BJ (cell line): ENCODE results near the gene LCOR. TPM values are rescaled to one million over a fixed set of nuclear protein-coding genes. Genes with fewer than 3 reads are reported as not detected.

Source experiments
- CTCF ChIA-PET: fragments of 350-600 bp; formaldehyde crosslinking; extraction: SDS; loops from one replicate; lab custom pipeline; 2021; ENCODE audit warnings: antibody characterized with exemption, inconsistent platforms; lab: Yijun Ruan, JAX
- POLR2A ChIA-PET: fragments of 300-600 bp; sonication (Branson Sonifier 250); formaldehyde crosslinking; extraction: SDS; loops from one replicate; lab custom pipeline; 2021; ENCODE audit warnings: antibody characterized with exemption; lab: Charles Lee
- DNase-seq: peaks from one replicate; pipeline ENCODE4 v3.0.0-alpha.2; 2011; ENCODE audit warnings: low read depth
- H3K27me3 ChIP-seq: 2 replicates; pipeline ENCODE4 v1.6.0; 2011; ENCODE audit warnings: low read length; ENCODE audit not compliant: control insufficient read depth, insufficient read depth
- H3K36me3 ChIP-seq: 2 replicates; pipeline ENCODE4 v1.5.1; 2011; ENCODE audit warnings: low read length; ENCODE audit not compliant: control insufficient read depth, insufficient read depth
- H3K4me3 ChIP-seq: 2 replicates; pipeline ENCODE4 v1.5.1; 2011; ENCODE audit warnings: low read depth, mild to moderate bottlenecking, control low read depth, low read length
- CTCF ChIP-seq: IDR thresholded peaks from 2 replicates; pipeline ENCODE4 v1.5.1; 2011; ENCODE audit warnings: low read depth, mild to moderate bottlenecking, control low read depth, inconsistent platforms, low read length, moderate library complexity; ENCODE audit not compliant: insufficient read depth
- polyA plus RNA-seq: library from polyadenylated mRNA; depleted of rRNA; stranded (reverse); fragments of >200 nt; gene quantifications from 2 replicates; pipeline ENCODE4 v1.2.3, GENCODE V29; 2011

Gene LCOR
- polyA plus RNA-seq, 1 experiment, result 4.9 TPM

GRCh38 chr10:97016728-97017473 is 184.8 kb downstream of the LCOR start:
- Histone ChIP-seq H3K27me3 (peaks cover 10% of the 10 kb centered on the region), H3K36me3 (no peaks in the 10 kb centered on the region), H3K4me3 (no peak overlapping the region)
- CTCF ChIA-PET, result interaction anchor here (0.7 to 1.5 kb wide), 4 partner anchors 8 to 180 kb away, joined by 3 to 4 read pairs (median 3); no protein-coding TSS in a partner anchor
- no peak for DNase-seq
- POLR2A ChIA-PET, result no interaction called here
- no peak for TF ChIP-seq CTCF

GRCh38 chr10:97017474-97017903 is 185.4 kb downstream of the LCOR start:
- CTCF ChIA-PET, result interaction anchor here (0.7 kb wide), 1 partner anchor 179 kb away, joined by 3 read pairs; no protein-coding TSS in a partner anchor
- POLR2A ChIA-PET, result no interaction called here
- no peak for DNase-seq
- no peak for TF ChIP-seq CTCF
- H3K27me3 ChIP-seq, result peaks cover 10% of the 10 kb centered on the region
- H3K4me3 ChIP-seq, result no peak overlapping the region
- H3K36me3 ChIP-seq, result no peaks in the 10 kb centered on the region

GRCh38 chr10:97018251-97019212 is 186.4 kb downstream of the LCOR start:
- POLR2A ChIA-PET, result no interaction called here
- no peak for DNase-seq

GRCh38 chr10:97019213-97019844 is 187.2 kb downstream of the LCOR start:
- Histone ChIP-seq H3K4me3 (no peak overlapping the region), H3K36me3 (no peaks in the 10 kb centered on the region), H3K27me3 (peaks cover 9% of the 10 kb centered on the region)
- TF ChIP-seq CTCF, result no peak
- DNase-seq, result no peak
- ChIA-PET POLR2A (no interaction called here), CTCF (no interaction called here)

More at GRCh38 chr10:97018251-97019212, 186.4 kb downstream of the LCOR start:
- H3K36me3 ChIP-seq, result no peaks in the 10 kb centered on the region
- TF ChIP-seq CTCF, result no peak
- CTCF ChIA-PET, result no interaction called here
- no peak overlapping the region for H3K4me3 ChIP-seq
- peaks cover 10% of the 10 kb centered on the region for H3K27me3 ChIP-seq
